ENCODE results near the gene SMARCD1. TPM values are rescaled to one million over a fixed set of nuclear protein-coding genes. Genes with fewer than 3 reads are reported as not detected.

SMARCD1 gene
- total RNA-seq, 2 donors from 2014 or later: 27.9 to 33.0 TPM

DNA sequence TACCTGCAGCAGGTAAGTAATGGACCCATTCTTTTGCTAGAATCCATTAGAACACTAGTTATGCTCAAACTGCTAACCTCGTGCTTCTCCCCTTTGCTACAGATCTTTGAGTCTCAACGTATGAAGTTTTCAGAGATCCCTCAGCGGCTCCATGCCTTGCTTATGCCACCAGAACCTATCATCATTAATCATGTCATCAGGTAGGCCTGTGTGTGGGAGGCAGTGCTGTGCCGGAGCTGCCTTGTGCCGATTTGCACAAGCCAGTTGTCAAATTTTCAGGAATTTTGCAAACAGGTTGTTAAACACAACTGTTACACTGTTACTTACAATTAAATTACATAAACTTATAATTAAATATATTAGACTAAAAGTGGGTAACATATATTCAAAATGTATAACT, 5.2 kb downstream of the SMARCD1 start:
- intact Hi-C loops (cut with DNase I): no loop called here
- DNase-seq (ENCODE audit: low spot score): no peak

DNA sequence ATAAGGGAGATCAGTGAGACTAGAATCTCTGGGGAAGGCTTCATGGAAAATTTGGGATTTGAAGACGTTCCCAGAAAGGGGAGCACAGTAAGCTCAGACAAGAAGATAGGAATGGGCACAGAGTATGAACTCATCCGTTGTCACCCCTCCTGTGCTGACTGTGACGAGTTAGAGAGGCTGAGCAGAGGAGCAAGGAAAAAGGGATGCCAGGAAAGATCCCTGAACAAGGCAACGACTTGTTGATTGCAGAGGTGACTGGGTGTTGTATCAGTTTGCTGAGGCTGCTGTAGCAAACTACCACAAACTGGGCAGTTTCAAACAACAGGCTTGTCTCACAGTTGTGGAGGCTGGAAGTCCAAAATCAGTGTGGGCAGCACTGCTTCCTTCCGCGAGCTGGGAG, 12.8 kb downstream of the SMARCD1 start:
- peak; percentile 59 for DNase-seq (ENCODE audit: low spot score)
- intact Hi-C loops (cut with DNase I): no loop called here

- DNase-seq (ENCODE audit: low spot score): peak; percentile 67
- intact Hi-C loops (cut with DNase I): no loop called here
Measured at GRCh38 chr12:50099302-50100008, 14.3 kb downstream of the SMARCD1 start.

GRCh38 chr12:50100561-50100960, 15.4 kb downstream of the SMARCD1 start:
- intact Hi-C loops (cut with DNase I): no loop called here
- DNase-seq (ENCODE audit: low spot score): no peak

DNA sequence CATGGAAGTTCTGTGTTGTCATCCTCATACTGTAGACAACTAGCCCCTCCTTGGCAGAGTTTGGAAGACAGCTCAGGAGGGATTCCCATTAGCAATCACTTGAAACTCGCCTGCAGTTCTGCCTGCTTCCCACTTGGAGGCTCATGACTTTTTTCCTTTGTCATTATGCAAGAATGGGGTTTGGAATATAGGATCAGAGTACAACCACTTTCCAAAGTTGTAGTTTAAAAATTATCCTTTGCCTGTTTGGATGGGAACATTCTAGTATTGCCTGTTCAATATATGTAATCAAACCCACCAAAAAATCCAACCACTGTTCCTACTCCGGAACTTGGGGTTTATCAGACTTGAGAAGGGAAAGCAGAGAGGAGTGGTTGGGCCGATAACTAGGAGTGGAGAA, 16.5 kb downstream of the SMARCD1 start:
- intact Hi-C loops (cut with DNase I): no loop called here
- peak; percentile 10 for DNase-seq (ENCODE audit: low spot score)

DNA sequence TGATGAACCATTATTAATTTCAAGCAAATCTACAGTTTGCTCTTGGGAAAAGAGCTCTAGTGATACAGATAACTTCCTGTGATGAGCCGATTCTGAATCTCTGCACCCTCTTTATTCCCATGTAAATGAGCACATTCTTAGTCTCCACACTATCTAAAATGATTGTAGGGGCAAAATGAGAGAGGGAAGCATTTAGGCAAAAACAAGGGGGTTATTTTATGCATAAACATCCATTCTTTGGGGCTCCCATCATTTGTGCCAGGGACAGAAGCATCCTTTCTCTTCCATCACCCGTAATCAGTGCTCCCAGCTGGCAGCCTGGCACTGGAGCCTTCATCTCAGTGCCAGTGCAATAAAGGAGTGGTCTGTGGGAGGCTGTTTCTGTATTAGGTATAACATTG, 17.0 kb downstream of the SMARCD1 start:
- DNase-seq (ENCODE audit: low spot score): no peak
- intact Hi-C loops (cut with DNase I): no loop called here

- intact Hi-C loops (cut with DNase I): no loop called here
Measured at GRCh38 chr12:50102646-50103309, 17.6 kb downstream of the SMARCD1 start.

DNA sequence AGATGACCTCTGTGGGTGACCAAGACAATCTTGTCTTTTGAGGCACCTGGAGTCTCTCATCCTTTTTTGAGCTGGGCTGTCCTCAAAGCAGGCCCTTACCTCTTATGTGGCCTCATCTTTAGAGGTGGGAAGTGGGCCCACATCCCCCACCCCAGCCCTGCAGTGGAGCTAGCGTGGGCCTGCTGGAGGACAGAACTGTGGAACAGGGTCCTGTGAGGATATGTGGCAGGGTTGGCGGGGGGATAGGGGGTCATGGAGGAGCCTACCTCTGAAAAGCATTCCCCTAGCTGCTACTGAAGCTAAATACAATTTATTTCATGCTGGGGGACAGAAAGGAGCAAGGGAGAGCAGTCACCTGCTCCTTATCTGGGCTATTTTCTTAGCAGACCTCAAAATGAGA, 18.2 kb downstream of the SMARCD1 start:
- intact Hi-C loops (cut with DNase I): no loop called here
- peak; percentile 52 for DNase-seq (ENCODE audit: low spot score)

More at GRCh38 chr12:50102646-50103309, 17.6 kb downstream of the SMARCD1 start:
- DNase-seq (ENCODE audit: low spot score): peak; percentile 47

DNA sequence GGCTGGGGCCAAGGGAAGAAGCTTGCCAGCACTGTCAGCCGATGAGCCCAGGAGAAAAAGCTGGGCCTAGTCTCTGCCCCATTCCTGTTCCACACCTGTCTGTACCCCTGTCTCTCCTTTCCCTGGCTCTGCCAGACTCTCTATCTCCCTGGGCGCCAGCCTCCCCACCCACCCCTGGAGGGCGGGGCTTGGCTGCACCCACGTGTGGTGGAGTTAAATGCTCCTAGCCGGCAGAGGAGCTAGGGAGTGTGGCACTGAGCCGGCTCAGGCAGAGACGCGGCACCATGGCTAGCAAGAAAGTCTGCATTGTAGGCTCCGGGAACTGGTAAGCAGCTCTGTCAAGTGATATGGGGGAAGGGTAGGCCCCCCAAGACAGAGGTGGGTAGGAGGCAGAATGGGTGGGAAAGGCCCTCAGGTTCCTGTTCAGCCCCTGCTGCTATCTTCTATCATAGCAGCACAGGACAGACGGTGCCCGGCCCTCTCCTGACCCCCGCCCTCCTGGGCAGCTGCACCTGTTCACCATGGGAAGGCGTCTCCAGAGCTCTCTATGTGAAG, 18.7 kb downstream of the SMARCD1 start, which contains the start of gene GPD1:
Gene GPD1, plus strand, starts transcription at position 242 of the 555 bp plus-strand sequence. Its CDS starts 43 bp downstream, at position 285.
- DNase-seq (ENCODE audit: low spot score): peak; percentile 80
- intact Hi-C loops (cut with DNase I): no loop called here

DNA sequence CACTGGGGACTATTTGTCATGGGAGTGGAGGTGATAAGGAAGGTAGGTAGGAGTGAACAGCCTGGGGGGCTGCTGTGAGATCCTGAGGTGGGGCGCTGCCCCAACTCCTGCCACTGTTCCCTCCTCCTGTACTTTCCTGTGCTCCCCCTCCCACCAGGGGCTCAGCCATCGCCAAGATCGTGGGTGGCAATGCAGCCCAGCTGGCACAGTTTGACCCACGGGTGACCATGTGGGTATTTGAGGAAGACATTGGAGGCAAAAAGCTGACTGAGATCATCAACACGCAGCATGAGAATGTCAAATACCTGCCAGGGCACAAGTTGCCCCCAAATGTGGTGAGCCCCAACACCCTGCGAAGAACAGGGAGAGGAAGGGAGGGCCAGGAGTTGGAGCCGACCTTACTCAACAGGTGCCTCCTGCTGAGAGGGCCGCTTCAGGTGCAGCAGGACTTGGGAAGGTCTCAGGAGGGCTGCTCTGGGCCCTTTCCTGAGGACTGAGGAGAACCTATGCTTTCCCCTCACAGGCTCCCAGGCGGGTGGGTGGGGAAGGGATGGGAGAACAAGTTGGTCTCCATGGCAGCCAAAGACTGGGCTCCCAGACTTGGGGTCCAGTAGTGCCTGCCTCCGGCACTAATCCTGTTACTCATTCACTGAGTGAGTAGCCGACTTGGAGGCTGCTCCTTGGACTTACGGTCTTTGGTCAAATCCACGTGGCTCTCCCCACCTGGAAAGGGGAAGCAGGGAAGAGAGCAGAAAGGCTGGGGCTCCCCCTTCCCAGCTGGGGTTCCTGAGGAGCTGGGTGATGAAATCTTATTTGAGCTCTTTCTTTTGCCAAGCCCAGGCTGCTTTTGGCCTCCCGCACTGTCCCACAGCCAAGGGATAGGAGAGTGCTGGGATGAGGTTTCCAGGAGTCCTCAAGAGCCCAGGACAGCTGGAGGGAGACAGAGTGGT, 19.6 kb downstream of the SMARCD1 start:
- intact Hi-C loops (cut with DNase I): no loop called here
- DNase-seq (ENCODE audit: low spot score): peak; percentile 78

DNA sequence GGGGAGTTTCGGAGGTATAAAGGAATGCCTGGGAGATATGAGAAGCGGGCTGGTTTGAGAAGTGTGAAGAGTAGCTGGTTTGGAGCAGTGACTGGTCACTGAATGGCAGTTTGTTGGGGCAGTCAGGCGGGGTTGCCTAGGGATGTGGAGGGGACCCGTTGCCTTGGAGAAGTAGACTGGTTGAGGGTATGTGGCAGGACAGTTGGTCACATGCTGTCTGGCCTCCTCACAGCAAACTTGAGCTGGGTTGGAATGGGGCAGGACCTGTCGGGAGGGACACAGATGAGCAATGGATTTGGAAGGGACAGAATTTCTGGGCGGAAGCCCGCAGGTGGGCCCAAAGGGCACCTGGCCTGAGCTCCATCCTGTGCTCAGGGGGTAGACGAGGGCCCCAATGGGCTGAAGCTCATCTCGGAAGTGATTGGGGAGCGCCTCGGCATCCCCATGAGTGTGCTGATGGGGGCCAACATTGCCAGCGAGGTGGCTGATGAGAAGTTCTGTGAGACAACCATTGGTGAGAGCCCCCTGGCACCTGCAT, 20.8 kb downstream of the SMARCD1 start:
- DNase-seq (ENCODE audit: low spot score): peak; percentile 63

GRCh38 chr12:50106907-50107306, 21.8 kb downstream of the SMARCD1 start:
- DNase-seq (ENCODE audit: low spot score): peak; percentile 59
- intact Hi-C loops (cut with DNase I): no loop called here

More for the DNA sequence above, 20.8 kb downstream of the SMARCD1 start:
- intact Hi-C loops (cut with DNase I): no loop called here

GRCh38 chr12:50107416-50108268, 22.5 kb downstream of the SMARCD1 start:
- peak; percentile 67 for DNase-seq (ENCODE audit: low spot score)
- intact Hi-C loops (cut with DNase I): no loop called here

GRCh38 chr12:50109319-50109718, 24.2 kb downstream of the SMARCD1 start:
- intact Hi-C loops (cut with DNase I): no loop called here
- DNase-seq (ENCODE audit: low spot score): peak; percentile 66

- intact Hi-C loops (cut with DNase I): no loop called here
- DNase-seq (ENCODE audit: low spot score): peak; percentile 78
Measured at GRCh38 chr12:50110127-50110761, 25.1 kb downstream of the SMARCD1 start.

- intact Hi-C loops (cut with DNase I): no loop called here
- DNase-seq (ENCODE audit: low spot score): peak; percentile 82
Measured at GRCh38 chr12:50110762-50111351, 25.7 kb downstream of the SMARCD1 start.

DNA sequence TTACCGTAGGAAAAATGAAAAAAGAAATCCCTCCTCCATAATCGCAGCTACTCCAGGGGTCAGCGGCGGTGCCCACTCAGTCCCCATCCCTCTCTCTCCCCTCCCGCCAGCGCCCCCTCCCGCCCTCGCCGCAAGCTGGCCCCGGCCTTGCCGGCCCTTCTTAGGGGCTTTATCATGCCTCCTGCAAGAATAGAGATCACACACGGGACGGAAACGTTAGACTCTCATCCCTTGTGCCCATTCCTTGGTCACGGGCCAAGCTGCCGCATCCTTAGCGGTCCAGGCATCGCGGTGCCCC, 26.2 kb downstream of the SMARCD1 start:
- intact Hi-C loops (cut with DNase I): no loop called here

More for the DNA sequence above, 26.2 kb downstream of the SMARCD1 start:
- no peak for DNase-seq (ENCODE audit: low spot score)
